ENCODE measurements around the gene NCAN.
A peak's percentile ranks its signal among the peaks of the same experiment; 100 is the strongest.
"Not testable (repeated sequence)": the region's sequence is repeated elsewhere in the genome, so short reads cannot be mapped to it uniquely, and the experiment has no call there.

NCAN gene

DNA sequence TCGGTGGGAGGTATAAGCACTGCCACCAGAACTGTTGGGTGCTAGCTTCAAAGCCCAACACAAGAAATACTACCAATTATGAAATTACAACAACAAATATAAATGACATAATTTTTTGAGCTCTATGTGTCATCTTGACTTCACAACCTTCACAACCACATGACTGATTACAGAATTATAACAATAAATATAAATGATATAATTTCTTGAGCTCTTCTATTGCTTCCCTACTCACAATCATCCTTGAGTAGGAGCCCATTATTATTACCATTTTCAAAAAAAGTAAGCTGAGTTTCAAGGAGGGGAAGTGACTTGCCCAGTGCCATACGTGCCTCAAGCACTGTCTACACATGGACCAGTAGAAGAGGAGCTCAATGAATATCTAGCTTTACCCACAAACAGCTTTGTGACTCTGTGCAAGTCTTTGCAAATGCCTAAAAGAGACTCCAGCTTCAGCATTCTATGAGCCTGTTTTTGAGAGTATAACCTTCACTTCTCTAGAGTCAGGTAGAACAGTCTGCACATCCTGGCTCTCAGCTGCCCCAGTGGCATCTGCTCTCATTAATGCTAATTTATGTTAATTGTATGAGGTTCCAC is 22.6 kb downstream of the NCAN start:
- no peaks in the 10 kb centered on the region for H4K20me1 ChIP-seq
- no peak for TF ChIP-seq Cebpa-rat (IDR thresholded peaks at IDR 0.05)
- H3K27me3 ChIP-seq, result no peaks in the 10 kb centered on the region
- no peaks in the 10 kb centered on the region for H3K4me1 ChIP-seq
- H3K4me2 ChIP-seq, result no peak overlapping the region
- H3K9ac ChIP-seq, result no peak overlapping the region
- H3K9me3 ChIP-seq (replicated peaks in 1 of 11), result peaks cover 34 to 44% (median 39%) of the 10 kb centered on the region in 11 experiments
- H3K36me3 ChIP-seq, result no peaks in the 10 kb centered on the region
- H3K27ac ChIP-seq, result no peak overlapping the region
- peak overlapping the region in 2 of 10 experiments; percentile 3 to 26; a peak in 2 of 20 replicates for H3K4me3 ChIP-seq

DNA sequence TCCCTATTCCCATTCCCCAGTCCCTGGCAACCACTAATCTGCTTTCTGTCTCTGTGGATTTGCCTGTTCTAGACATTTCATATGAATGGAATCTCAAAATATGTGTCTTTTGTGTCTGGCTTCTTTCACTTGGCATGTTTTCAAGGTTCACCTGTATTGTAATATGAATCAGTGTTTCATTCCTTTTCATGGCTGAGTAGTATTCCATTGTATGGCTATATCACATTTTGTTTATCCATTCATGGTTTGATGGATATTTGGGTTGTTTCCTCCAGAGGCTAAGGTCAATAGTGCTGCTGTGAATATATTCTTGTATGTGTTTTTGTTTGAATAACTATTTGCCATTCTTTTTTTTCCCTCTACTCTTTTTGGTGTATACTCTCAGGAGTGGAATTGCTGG is 24.4 kb downstream of the NCAN start:
- Histone ChIP-seq H3K27ac (no peak overlapping the region), H4K20me1 (no peaks in the 10 kb centered on the region), H3K9ac (no peak overlapping the region), H3K4me1 (no peaks in the 10 kb centered on the region), H3K36me3 (no peaks in the 10 kb centered on the region), H3K4me2 (no peak overlapping the region), H3K27me3 (no peaks in the 10 kb centered on the region), H3K9me3 (replicated peaks in 1 of 11) (peaks cover 34 to 44% (median 39%) of the 10 kb centered on the region in 11 experiments), H3K4me3 (no peak overlapping the region)
- TF ChIP-seq Cebpa-rat (IDR thresholded peaks at IDR 0.05), result no peak

DNA sequence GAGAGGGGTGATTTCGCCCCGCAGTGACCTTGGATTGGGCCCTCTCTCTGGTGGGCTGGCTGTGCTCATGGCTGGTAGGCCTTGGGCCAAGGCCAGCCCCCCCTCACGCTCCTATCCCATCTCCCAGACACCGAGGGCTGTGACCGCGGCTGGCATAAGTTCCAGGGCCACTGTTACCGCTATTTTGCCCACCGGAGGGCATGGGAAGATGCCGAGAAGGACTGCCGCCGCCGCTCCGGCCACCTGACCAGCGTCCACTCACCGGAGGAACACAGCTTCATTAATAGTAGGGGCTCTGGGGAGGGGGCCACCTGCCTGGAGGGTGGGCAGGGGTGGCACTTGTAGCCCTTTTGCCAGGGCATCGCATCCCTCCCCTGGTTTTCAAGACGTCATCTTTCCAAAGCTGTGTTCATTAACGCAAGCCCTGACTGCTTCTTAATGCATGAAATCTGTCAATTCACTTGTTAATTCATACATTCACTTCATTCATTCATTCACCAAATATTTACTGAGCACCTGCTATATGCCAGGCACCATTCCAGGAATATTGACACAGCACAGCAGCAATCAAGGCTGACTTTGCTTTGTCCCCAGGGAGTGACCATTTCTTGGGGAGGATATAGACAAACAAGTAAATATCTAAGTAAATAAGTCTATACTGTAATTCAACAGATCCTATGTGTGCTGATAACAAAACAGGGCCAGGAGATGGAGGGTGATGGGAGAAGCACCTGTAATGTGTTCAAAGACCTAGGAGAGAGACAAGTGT is 26.6 kb downstream of the NCAN start:
- TF ChIP-seq Cebpa-rat (IDR thresholded peaks at IDR 0.05), result no peak
- H3K9ac ChIP-seq, result no peak overlapping the region
- no peaks in the 10 kb centered on the region for H3K36me3 ChIP-seq
- no peaks in the 10 kb centered on the region for H4K20me1 ChIP-seq
- no peaks in the 10 kb centered on the region for H3K4me1 ChIP-seq
- H3K9me3 ChIP-seq (replicated peaks in 1 of 11), result peaks cover 31 to 39% (median 37%) of the 10 kb centered on the region in 11 experiments
- no peak overlapping the region for H3K4me3 ChIP-seq
- no peaks in the 10 kb centered on the region for H3K27me3 ChIP-seq
- H3K4me2 ChIP-seq, result no peak overlapping the region
- no peak overlapping the region for H3K27ac ChIP-seq

DNA sequence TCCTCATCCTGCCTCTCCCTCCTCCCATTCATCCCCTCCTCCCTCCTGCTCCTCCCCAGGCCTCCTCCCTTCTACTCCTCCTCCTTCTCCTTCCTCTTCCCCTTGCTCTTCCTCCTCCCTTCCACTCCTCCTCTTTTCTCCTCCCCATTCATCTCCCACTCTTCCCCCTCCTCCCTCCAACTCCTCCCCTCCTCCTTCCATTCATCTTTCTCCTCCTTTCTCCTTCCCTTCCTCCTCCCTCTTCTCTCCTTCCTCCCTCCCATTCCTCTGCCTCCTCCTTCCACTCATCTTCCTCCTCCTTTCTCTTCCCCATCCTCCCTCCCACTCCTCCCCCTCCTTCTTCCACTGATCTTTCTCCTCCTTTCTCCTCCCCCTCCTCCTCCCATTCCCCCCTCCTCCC is 27.9 kb downstream of the NCAN start:
- H3K4me3 ChIP-seq, result no peak overlapping the region

DNA sequence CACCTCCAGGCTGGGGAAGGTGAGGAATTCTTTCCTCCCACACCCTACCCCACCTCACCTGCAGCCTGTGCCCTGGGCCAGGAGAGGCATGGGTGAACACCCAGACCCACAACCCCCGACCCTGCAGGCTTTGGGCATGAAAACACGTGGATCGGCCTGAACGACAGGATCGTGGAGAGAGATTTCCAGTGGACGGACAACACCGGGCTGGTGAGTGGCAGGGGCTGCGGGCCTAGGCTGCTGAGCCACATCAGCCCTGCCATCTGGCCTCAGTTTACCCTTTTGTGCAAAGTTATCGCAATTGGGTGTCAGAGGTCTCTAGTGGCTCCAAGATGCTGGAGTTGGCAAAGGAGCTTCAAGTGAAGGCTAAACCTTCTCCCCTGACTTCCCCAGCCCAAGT is 28.7 kb downstream of the NCAN start:
- H4K20me1 ChIP-seq, result no peaks in the 10 kb centered on the region
- H3K9ac ChIP-seq, result no peak overlapping the region
- H3K27ac ChIP-seq, result no peak overlapping the region
- H3K4me1 ChIP-seq, result no peaks in the 10 kb centered on the region
- no peak for TF ChIP-seq Cebpa-rat (IDR thresholded peaks at IDR 0.05)
- no peak overlapping the region for H3K4me3 ChIP-seq
- H3K27me3 ChIP-seq, result no peaks in the 10 kb centered on the region
- peaks cover 10 to 18% (median 15%) of the 10 kb centered on the region in 11 experiments for H3K9me3 ChIP-seq (replicated peaks in 1 of 11)
- H3K4me2 ChIP-seq, result no peak overlapping the region
- no peaks in the 10 kb centered on the region for H3K36me3 ChIP-seq

More for the DNA sequence above, 27.9 kb downstream of the NCAN start:
- H3K36me3 ChIP-seq, result no peaks in the 10 kb centered on the region
- no peak for TF ChIP-seq Cebpa-rat (IDR thresholded peaks at IDR 0.05)
- no peak overlapping the region for H3K9ac ChIP-seq
- no peak overlapping the region for H3K27ac ChIP-seq
- peaks cover 18 to 26% (median 23%) of the 10 kb centered on the region in 11 experiments for H3K9me3 ChIP-seq (replicated peaks in 1 of 11)
- H3K4me1 ChIP-seq, result no peaks in the 10 kb centered on the region
- H3K4me2 ChIP-seq, result no peak overlapping the region
- no peaks in the 10 kb centered on the region for H3K27me3 ChIP-seq
- H4K20me1 ChIP-seq, result no peaks in the 10 kb centered on the region

DNA sequence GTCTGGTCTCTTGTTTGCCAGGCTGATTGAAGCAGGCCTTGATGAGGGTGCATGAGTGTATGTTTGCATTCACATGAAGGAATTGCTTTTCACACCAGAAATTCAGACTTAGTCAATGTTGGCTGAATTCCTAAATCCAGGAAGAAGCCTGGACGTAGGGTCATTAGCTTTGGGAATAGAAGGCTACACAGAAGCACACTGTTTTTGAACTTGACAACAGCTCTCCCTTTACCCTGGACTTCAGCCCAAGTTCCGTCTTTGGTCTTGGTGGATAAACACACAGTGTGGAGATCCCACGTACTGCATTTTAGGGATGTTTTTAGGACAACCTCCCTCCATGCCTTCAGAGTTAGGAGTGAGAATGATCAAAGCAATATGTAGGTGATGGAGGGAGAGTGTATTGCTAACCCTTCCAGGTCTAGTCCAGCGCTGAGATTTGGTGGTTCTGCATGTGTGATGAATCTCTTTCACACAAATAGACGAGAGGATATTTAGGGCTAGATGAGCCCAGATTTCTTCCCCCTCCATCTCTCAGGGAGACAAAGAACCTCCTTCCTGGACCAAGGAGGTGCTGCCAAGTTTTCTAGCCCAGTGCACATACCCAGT is 38.5 kb downstream of the NCAN start:
- Histone ChIP-seq H3K27me3 (no peaks in the 10 kb centered on the region), H3K36me3 (no peaks in the 10 kb centered on the region), H3K27ac (no peak overlapping the region), H3K9me3 (replicated peaks in 1 of 11) (no peaks in the 10 kb centered on the region), H3K4me3 (no peak overlapping the region), H4K20me1 (no peaks in the 10 kb centered on the region), H3K9ac (no peak overlapping the region), H3K4me1 (no peaks in the 10 kb centered on the region), H3K4me2 (no peak overlapping the region)
- no peak for TF ChIP-seq Cebpa-rat (IDR thresholded peaks at IDR 0.05)

DNA sequence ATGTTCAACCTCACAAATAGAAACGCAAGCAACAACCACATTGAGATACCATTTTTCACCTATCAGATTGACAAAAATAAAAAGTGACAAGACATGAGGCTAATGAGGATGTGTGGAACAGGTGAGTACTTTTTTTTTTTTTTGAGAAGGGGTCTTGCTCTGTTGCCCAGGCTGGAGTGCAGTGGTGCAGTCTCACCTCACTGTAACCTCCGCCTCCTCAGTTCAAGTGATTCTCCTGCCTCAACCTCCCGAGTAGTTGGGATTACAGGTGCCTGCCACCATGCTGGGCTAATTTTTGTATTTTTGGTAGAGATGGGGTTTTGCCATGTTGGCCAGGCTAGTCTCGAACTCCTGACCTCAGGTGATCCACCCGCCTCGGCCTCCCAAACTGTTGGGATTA is 41.7 kb downstream of the NCAN start:
- not testable (repeated sequence) for H3K9me3 ChIP-seq (replicated peaks in 1 of 11); H3K27ac ChIP-seq; H3K4me2 ChIP-seq; H3K27me3 ChIP-seq; H3K36me3 ChIP-seq; H4K20me1 ChIP-seq; H3K4me1 ChIP-seq; H3K9ac ChIP-seq; H3K4me3 ChIP-seq

DNA sequence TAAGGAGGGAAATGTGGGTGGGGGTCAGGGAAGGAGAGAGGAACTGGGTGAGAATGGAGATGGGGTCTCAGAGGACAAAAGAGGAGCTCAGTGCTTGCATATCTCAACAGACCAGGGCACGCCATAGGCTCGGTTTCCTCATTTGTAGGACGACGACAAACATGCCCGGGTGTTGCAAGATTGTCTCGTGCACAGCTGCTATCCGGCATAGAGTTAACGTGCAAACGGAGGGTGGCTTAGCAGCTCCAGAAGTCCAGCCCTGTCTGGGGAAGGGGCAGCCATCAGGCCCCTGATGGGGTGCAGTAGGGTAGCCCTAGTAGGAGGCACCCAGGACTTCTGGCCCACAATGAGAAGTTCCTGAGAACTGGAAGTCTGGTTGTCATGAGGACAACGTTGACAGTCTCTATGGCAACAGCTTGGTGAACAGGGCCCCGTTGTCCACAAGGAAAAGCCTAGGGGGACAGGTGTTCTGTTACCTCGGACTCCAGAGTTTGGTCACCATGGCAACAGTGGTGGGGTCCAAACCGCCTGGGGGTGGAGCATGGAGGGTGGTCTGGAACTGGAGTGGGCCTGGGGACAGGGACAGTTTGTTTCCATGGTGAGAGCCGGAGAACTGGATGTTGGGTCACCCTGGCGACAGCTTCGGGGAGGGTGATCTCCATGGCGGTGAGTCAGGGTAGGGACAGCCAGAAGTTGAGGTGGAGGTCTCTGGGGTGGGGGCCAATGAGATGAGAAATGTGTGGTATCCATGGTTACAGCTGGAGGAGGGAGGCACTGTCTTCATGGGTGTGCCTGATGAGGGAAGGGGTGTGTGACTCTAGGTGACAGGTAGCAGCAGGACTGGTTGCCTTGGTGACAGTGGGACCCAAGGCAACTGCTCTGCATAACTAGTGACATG is 44.6 kb downstream of the NCAN start:
- Histone ChIP-seq H3K36me3 (no peaks in the 10 kb centered on the region), H3K4me2 (no peak overlapping the region), H3K9me3 (replicated peaks in 1 of 11) (peaks cover 0 to 21% (median 14%) of the 10 kb centered on the region in 11 experiments; a peak in 19 of 22 replicates), H3K27me3 (peaks cover 0 to 13% (median 10%) of the 10 kb centered on the region in 11 experiments; a peak in 15 of 22 replicates), H3K4me3 (no peak overlapping the region), H3K9ac (no peak overlapping the region), H4K20me1 (no peaks in the 10 kb centered on the region), H3K27ac (no peak overlapping the region), H3K4me1 (peaks cover 0 to 15% (median 10%) of the 10 kb centered on the region in 10 experiments; a peak in 18 of 20 replicates)
- TF ChIP-seq Cebpa-rat (IDR thresholded peaks at IDR 0.05), result no peak

DNA sequence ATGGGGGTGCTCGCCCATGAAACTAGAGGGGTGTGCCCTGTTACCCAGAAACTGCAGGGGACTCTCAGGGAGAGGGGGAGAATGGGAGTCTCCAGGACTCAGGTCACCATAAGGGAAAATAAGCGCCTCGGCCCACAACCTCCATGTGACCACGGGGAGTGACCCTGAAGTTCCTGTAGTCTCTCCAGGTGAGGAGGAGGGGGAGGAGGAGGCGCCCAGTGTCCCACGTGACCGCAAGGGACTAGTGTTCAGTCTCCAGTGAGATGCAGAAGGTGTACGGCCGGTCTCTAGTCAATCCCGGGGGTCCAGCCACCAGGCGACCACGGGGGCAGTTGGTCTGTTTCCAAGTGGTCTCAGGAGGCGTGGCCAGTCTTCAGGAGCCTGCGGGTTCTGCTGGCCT is 45.4 kb downstream of the NCAN start:
- peaks cover 0 to 23% (median 14%) of the 10 kb centered on the region in 10 experiments; a peak in 19 of 20 replicates for H3K4me1 ChIP-seq
- H3K4me3 ChIP-seq, result no peak overlapping the region

More for the DNA sequence above, 45.4 kb downstream of the NCAN start:
- H3K27ac ChIP-seq, result no peak overlapping the region
- peaks cover 0 to 21% (median 14%) of the 10 kb centered on the region in 11 experiments; a peak in 19 of 22 replicates for H3K9me3 ChIP-seq (replicated peaks in 1 of 11)
- H3K36me3 ChIP-seq, result no peaks in the 10 kb centered on the region
- no peak for TF ChIP-seq Cebpa-rat (IDR thresholded peaks at IDR 0.05)
- no peak overlapping the region for H3K4me2 ChIP-seq
- H3K9ac ChIP-seq, result no peak overlapping the region
- H4K20me1 ChIP-seq, result no peaks in the 10 kb centered on the region
- H3K27me3 ChIP-seq, result peaks cover 3 to 21% (median 19%) of the 10 kb centered on the region in 11 experiments
